ENCODE measurements around the gene MYRF. TPM values are rescaled to one million over a fixed set of nuclear protein-coding genes. Genes with fewer than 3 reads are reported as not detected.

MYRF gene
- total and polyA plus RNA-seq, 2 donors (not counting 3 experiments of a cell fraction or from before 2014, with no cell fraction given), result 0.82 to 0.98 TPM

DNA sequence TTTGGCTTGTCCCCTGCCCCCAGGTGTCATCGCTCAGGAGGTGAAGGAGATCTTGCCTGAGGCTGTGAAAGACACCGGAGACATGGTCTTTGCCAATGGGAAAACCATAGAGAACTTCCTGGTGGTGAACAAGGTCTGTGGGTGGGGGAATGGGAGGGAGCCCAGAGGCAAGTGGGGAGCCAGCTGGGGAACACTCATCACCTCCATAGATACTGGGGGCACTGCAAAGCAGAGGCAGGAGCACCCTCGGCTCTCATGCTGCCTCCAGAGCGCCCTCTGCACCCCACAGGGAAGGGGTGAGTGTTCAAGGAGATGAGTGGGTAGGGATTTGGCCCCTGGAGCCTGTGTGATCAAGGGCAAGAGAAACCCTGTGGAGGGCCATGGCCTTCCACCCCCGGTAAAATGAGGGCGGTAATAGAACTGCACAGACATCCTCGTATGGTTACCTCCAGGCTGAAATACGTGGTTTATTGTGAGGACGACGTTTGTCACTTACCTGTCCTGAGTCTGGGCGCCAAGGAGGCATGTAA, 26.0 kb downstream of the MYRF start:
- no peak for DNase-seq (ENCODE audit: low read depth, low spot score)
- Histone ChIP-seq H3K36me3 (ENCODE audit: control insufficient read depth in 2 of 2, extremely low read depth in 1 of 2, insufficient read depth in 2 of 2, low read length in 2 of 2) (no peaks in the 10 kb centered on the region), H4K20me1 (replicated peaks; ENCODE audit: control insufficient read depth, extremely low read depth, insufficient read depth, low read length) (no peaks in the 10 kb centered on the region), H3K4me1 (ENCODE audit: control insufficient read depth, extremely low read depth, insufficient read depth, low read length) (no peaks in the 10 kb centered on the region), H3K4me3 (replicated peaks in 1 of 3; ENCODE audit: insufficient read depth in 1 of 3, low read depth in 1 of 3, low read length in 3 of 3) (no peak overlapping the region), H3K4me2 (ENCODE audit: insufficient read depth, low read length) (no peak overlapping the region), H3K9ac (replicated peaks; ENCODE audit: extremely low read depth, insufficient read depth, low read length) (no peak overlapping the region), H3K79me2 (ENCODE audit: control insufficient read depth, insufficient read depth, low read length) (no peaks in the 10 kb centered on the region), H2AFZ (ENCODE audit: low read depth, low read length) (no peak overlapping the region), H3K9me3 (replicated peaks; ENCODE audit: control insufficient read depth, insufficient read depth, low read length) (no peaks in the 10 kb centered on the region), H3K9me1 (replicated peaks; ENCODE audit: control insufficient read depth, extremely low read depth, insufficient read depth, low read length) (no peaks in the 10 kb centered on the region), H3K27me3 (ENCODE audit: control insufficient read depth in 2 of 2, insufficient read depth in 2 of 2, low read length in 2 of 2) (no peaks in the 10 kb centered on the region), H3K27ac (ENCODE audit: insufficient read depth, low read depth, low read length) (no peak overlapping the region)
- ChIA-PET CTCF (interaction anchor here (1.1 to 1.9 kb wide), 3 partner anchors 9 to 45 kb away, joined by 3 to 10 read pairs (median 6); no protein-coding TSS in a partner anchor), POLR2A (no interaction called here)
- intact Hi-C loops (cut with micrococcal nuclease) (no loop called here), dilution Hi-C loops (cut with MboI; ENCODE audit: extremely low pct_ligation_motif_present, low sequenced_read_pairs) (no loop called here)
- BruUV-seq (replicated peaks), result no TSS peak
- FAIRE-seq, result no peak
- TF ChIP-seq JUN (IDR thresholded peaks at IDR 0.05; ENCODE audit: borderline replicate concordance, insufficient read depth, insufficient read length, low read depth) (no peak), MYC (IDR thresholded peaks at IDR 0.05; ENCODE audit: low read depth, low read length) (no peak), FOS (IDR thresholded peaks at IDR 0.05; ENCODE audit: borderline replicate concordance, insufficient read depth, low read length) (no peak), GATA2 (IDR thresholded peaks at IDR 0.05; ENCODE audit: insufficient read depth, insufficient read length, low read depth, low read length) (no peak), POLR2A (IDR thresholded peaks at IDR 0.05; ENCODE audit: low read depth, low read length) (no peak), EZH2 (IDR thresholded peaks at IDR 0.05; ENCODE audit: borderline replicate concordance, low read depth, low read length, severe bottlenecking) (no peak), POLR2AphosphoS5 (IDR thresholded peaks at IDR 0.05; ENCODE audit: insufficient read depth, low read depth, low read length) (no peak)
- TF ChIP-seq, protein P1, sequence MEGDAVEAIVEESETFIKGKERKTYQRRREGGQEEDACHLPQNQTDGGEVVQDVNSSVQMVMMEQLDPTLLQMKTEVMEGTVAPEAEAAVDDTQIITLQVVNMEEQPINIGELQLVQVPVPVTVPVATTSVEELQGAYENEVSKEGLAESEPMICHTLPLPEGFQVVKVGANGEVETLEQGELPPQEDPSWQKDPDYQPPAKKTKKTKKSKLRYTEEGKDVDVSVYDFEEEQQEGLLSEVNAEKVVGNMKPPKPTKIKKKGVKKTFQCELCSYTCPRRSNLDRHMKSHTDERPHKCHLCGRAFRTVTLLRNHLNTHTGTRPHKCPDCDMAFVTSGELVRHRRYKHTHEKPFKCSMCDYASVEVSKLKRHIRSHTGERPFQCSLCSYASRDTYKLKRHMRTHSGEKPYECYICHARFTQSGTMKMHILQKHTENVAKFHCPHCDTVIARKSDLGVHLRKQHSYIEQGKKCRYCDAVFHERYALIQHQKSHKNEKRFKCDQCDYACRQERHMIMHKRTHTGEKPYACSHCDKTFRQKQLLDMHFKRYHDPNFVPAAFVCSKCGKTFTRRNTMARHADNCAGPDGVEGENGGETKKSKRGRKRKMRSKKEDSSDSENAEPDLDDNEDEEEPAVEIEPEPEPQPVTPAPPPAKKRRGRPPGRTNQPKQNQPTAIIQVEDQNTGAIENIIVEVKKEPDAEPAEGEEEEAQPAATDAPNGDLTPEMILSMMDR (IDR thresholded peaks at IDR 0.05; ENCODE audit: extremely low read depth in 1 of 2, insufficient read depth in 1 of 2, low read depth in 1 of 2, low read length in 2 of 2), result no peak
- TF ChIP-seq, protein P2, sequence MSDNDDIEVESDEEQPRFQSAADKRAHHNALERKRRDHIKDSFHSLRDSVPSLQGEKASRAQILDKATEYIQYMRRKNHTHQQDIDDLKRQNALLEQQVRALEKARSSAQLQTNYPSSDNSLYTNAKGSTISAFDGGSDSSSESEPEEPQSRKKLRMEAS (IDR thresholded peaks at IDR 0.05; ENCODE audit: insufficient read depth, insufficient read length), result no peak
